Measurements from ENCODE around the gene C3orf80.

DNA sequence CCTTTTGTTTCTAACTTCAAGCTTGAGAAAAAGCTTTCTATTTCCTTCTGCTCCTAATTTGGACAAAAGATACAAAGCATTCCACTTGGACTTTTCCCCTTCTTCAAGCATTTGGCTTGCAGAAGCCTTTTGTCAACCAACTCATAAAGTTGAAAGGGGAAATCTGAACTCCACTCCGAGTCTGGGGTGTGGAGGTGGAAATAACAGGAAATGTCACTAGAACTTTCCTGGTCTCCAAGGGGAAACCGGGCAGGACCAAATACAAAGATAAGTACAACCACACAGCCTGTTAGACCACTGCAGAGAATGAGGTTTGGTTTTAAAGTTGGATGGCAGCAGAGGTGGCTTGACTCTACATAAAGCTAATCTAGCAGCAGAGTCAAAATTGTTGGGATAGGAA is 4.2 kb upstream of the C3orf80 start:
- TF ChIP-seq JAZF1 (CRISPR knock-in tag; IDR thresholded peaks at IDR 0.05) (no peak), ZNF423 (CRISPR knock-in tag; IDR thresholded peaks at IDR 0.05) (no peak)
- TF ChIP-seq, protein P1, sequence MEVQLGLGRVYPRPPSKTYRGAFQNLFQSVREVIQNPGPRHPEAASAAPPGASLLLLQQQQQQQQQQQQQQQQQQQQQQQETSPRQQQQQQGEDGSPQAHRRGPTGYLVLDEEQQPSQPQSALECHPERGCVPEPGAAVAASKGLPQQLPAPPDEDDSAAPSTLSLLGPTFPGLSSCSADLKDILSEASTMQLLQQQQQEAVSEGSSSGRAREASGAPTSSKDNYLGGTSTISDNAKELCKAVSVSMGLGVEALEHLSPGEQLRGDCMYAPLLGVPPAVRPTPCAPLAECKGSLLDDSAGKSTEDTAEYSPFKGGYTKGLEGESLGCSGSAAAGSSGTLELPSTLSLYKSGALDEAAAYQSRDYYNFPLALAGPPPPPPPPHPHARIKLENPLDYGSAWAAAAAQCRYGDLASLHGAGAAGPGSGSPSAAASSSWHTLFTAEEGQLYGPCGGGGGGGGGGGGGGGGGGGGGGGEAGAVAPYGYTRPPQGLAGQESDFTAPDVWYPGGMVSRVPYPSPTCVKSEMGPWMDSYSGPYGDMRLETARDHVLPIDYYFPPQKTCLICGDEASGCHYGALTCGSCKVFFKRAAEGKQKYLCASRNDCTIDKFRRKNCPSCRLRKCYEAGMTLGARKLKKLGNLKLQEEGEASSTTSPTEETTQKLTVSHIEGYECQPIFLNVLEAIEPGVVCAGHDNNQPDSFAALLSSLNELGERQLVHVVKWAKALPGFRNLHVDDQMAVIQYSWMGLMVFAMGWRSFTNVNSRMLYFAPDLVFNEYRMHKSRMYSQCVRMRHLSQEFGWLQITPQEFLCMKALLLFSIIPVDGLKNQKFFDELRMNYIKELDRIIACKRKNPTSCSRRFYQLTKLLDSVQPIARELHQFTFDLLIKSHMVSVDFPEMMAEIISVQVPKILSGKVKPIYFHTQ (CRISPR knock-in tag; IDR thresholded peaks at IDR 0.05), result no peak

Data from WTC11 (cell line).